DND-41 (cell line): ENCODE results near the gene GTSF1L.

Source experiments
- CTCF ChIP-seq: IDR thresholded peaks from 2 replicates; pipeline ENCODE4 v1.5.1; 2012; ENCODE audit warnings: borderline replicate concordance, low read length, moderate library complexity, mild to moderate bottlenecking; ENCODE audit not compliant: poor library complexity, severe bottlenecking; ENCODE audit errors: extremely low read depth
- EZH2 ChIP-seq: IDR thresholded peaks from 3 replicates; pipeline ENCODE4 v1.6.1; 2012; ENCODE audit warnings: borderline replicate concordance, low read depth, mild to moderate bottlenecking, moderate library complexity, low read length, inconsistent platforms; ENCODE audit not compliant: severe bottlenecking

GRCh38 chr20:43723735-43724134 is 3.1 kb downstream of the GTSF1L start:
- TF ChIP-seq EZH2 (no peak), CTCF (no peak)
